A673 (cell line): ENCODE data around the gene LPCAT2. TPM values are rescaled to one million over a fixed set of nuclear protein-coding genes. Genes with fewer than 3 reads are reported as not detected.

Experiments
- BruUV-seq: library from RNA; stranded (reverse); fragments of 400-500 nt; replicated peaks from 2 replicates; lab custom pipeline; 2021; lab: Mats Ljungman, UMichigan
- CTCF ChIA-PET: fragments of 300-600 bp; sonication (Branson Sonifier 250); formaldehyde crosslinking; loops from one replicate; lab custom pipeline; 2022; ENCODE audit warnings: antibody characterized with exemption; lab: Charles Lee
- POLR2A ChIA-PET: fragments of 300-600 bp; sonication (Branson Sonifier 250); formaldehyde crosslinking; loops from one replicate; lab custom pipeline; 2022; ENCODE audit warnings: antibody characterized with exemption; ENCODE audit not compliant: low non-redundant PET; lab: Charles Lee
- DNase-seq: peaks from one replicate; pipeline ENCODE4 v3.0.0-alpha.2; 2015; ENCODE audit warnings: low spot score
- H3K27ac ChIP-seq: fragments of 200-600 bp; sonication (generic); 2 replicates; pipeline ENCODE4 v1.5.1; 2016; ENCODE audit warnings: mixed run types, low read depth, mild to moderate bottlenecking, mixed read lengths, antibody characterized with exemption, low read length; ENCODE audit not compliant: poor library complexity, severe bottlenecking
- H3K27me3 ChIP-seq: fragments of 200-600 bp; sonication (generic); replicated peaks from 2 replicates; pipeline ENCODE4 v1.6.1; 2017; ENCODE audit warnings: mixed run types, low read depth, mild to moderate bottlenecking, mixed read lengths, antibody characterized with exemption, low read length; ENCODE audit not compliant: insufficient read depth, poor library complexity
- H3K36me3 ChIP-seq: fragments of 200-600 bp; sonication (generic); 2 replicates; pipeline ENCODE4 v1.6.1; 2016; ENCODE audit warnings: mixed run types, mild to moderate bottlenecking, mixed read lengths, antibody characterized with exemption, low read length; ENCODE audit not compliant: insufficient read depth, poor library complexity, severe bottlenecking
- H3K4me1 ChIP-seq: fragments of 200-600 bp; sonication (generic); 2 replicates; pipeline ENCODE4 v1.6.1; 2017; ENCODE audit warnings: mixed run types, mild to moderate bottlenecking, mixed read lengths, antibody characterized with exemption, low read length; ENCODE audit not compliant: insufficient read depth, poor library complexity, severe bottlenecking
- H3K4me3 ChIP-seq: fragments of 200-600 bp; sonication (generic); 2 replicates; pipeline ENCODE4 v1.5.1; 2016; ENCODE audit warnings: low read depth, mixed run types, mild to moderate bottlenecking, mixed read lengths, low read length; ENCODE audit not compliant: poor library complexity, severe bottlenecking
- H3K9me3 ChIP-seq: fragments of 200-600 bp; sonication (generic); 2 replicates; pipeline ENCODE4 v1.6.1; 2016; ENCODE audit warnings: mixed run types, low read depth, mild to moderate bottlenecking, mixed read lengths, antibody characterized with exemption, low read length; ENCODE audit not compliant: poor library complexity, severe bottlenecking
- EZH2 ChIP-seq: fragments of 200-600 bp; sonication (generic); IDR thresholded peaks from 2 replicates; pipeline ENCODE4 v1.6.1; 2017; ENCODE audit warnings: borderline replicate concordance, low read depth, mild to moderate bottlenecking, mixed read lengths, antibody characterized with exemption, low read length; ENCODE audit not compliant: poor library complexity, severe bottlenecking
- intact Hi-C: fragments of 100-400 bp; cut with micrococcal nuclease; formaldehyde crosslinking; loops from one replicate; pipeline ENCODE4 v1.10.0; 2022; ENCODE audit not compliant: unreplicated experiment
- total RNA-seq: library from RNA; stranded (reverse); gene quantifications from 2 replicates; pipeline ENCODE4 v1.2.3, GENCODE V29; 2021
- TF ChIP-seq, protein P1 (sequence below): fragments of 300-800, 200-600 bp; sonication (generic); conservative IDR thresholded peaks from 2 replicates; pipeline ENCODE4 v1.5.1; 2017; ENCODE audit warnings: low read depth, mild to moderate bottlenecking, antibody characterized with exemption, low read length, moderate library complexity, mixed read lengths

Gene LPCAT2
- total RNA-seq, 1 experiment from 2014 or later = 8.2 TPM

DNA sequence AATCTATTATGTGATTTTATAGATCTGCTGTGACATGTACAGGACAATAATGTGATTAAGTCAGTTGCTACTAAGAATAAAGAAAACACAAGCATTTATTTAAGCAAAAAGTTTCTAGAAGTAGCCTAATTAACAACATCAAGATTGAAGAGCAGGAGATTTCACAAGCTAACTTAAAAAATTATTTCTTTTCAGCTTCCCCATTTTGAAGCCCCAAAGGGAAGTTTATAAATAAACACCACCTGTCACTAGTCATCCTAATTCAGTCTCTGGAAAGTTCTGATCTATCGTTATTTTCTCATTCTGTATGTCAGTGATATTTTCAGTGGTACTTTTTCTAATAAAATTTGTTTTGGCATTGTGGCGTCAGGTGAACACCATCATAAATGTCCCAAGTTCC lies 65.9 kb downstream of the LPCAT2 start:
- no TSS peak for BruUV-seq
- H3K27me3 ChIP-seq = no peaks in the 10 kb centered on the region
- no peak overlapping the region for H3K4me3 ChIP-seq
- CTCF ChIA-PET = no interaction called here
- no peak overlapping the region for H3K27ac ChIP-seq
- H3K9me3 ChIP-seq = no peaks in the 10 kb centered on the region
- no peaks in the 10 kb centered on the region for H3K36me3 ChIP-seq
- intact Hi-C loops = no loop called here
- H3K4me1 ChIP-seq = no peaks in the 10 kb centered on the region
- POLR2A ChIA-PET = no interaction called here
- TF ChIP-seq, protein P1, sequence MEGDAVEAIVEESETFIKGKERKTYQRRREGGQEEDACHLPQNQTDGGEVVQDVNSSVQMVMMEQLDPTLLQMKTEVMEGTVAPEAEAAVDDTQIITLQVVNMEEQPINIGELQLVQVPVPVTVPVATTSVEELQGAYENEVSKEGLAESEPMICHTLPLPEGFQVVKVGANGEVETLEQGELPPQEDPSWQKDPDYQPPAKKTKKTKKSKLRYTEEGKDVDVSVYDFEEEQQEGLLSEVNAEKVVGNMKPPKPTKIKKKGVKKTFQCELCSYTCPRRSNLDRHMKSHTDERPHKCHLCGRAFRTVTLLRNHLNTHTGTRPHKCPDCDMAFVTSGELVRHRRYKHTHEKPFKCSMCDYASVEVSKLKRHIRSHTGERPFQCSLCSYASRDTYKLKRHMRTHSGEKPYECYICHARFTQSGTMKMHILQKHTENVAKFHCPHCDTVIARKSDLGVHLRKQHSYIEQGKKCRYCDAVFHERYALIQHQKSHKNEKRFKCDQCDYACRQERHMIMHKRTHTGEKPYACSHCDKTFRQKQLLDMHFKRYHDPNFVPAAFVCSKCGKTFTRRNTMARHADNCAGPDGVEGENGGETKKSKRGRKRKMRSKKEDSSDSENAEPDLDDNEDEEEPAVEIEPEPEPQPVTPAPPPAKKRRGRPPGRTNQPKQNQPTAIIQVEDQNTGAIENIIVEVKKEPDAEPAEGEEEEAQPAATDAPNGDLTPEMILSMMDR = no peak
- no peak for TF ChIP-seq EZH2
- no peak for DNase-seq

DNA sequence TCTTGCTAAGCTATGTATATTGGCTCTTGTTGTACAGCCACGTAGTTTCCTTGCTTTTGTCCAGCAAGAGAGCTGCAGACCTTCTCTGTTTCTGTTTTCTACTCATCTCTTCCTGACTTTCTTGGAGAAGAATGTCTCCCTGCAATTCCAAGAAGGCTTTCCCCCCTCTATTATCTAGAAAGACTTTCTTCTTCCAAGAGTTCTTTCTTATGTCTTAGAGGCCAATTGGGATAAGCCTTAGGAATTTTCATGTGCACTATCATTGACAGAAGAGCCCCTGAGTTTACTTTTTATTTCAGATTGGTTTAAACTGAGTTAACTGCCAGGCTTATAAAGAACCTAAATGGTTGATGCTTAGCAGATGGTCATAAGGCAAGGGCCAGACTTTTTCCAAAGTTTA lies 66.6 kb downstream of the LPCAT2 start:
- H3K4me3 ChIP-seq = no peak overlapping the region
- no TSS peak for BruUV-seq
- H3K36me3 ChIP-seq = no peaks in the 10 kb centered on the region
- no peak for DNase-seq
- CTCF ChIA-PET = no interaction called here
- no peaks in the 10 kb centered on the region for H3K27me3 ChIP-seq
- no peak overlapping the region for H3K27ac ChIP-seq
- H3K9me3 ChIP-seq = no peaks in the 10 kb centered on the region
- POLR2A ChIA-PET = no interaction called here
- intact Hi-C loops = no loop called here
- no peaks in the 10 kb centered on the region for H3K4me1 ChIP-seq
- TF ChIP-seq, protein P1 = no peak
- TF ChIP-seq EZH2 = no peak

DNA sequence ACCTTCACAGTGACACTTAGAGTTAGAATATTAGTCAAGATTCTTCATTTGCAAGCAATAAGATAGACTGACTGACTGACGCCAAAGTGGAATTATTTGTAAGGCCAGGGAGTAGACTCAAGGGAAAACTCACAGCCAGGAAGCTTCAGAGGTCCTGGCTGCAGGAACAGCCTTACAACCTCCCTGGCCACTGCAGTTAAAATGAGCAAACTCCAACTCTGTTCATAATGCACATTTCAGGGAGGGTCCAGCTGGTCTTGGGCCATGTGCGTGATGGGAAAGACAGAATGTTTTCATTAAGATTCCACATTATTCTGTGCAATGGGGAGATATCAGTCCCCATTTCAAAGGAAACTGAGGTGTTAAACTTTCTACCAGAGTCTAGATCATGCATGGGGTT lies 67.5 kb downstream of the LPCAT2 start:
- BruUV-seq = no TSS peak
- Histone ChIP-seq H3K27ac (no peak overlapping the region), H3K27me3 (no peaks in the 10 kb centered on the region), H3K36me3 (no peaks in the 10 kb centered on the region), H3K4me1 (no peaks in the 10 kb centered on the region), H3K4me3 (no peak overlapping the region), H3K9me3 (no peaks in the 10 kb centered on the region)
- ChIA-PET CTCF (no interaction called here), POLR2A (no interaction called here)
- intact Hi-C loops = no loop called here
- no peak for TF ChIP-seq EZH2
- TF ChIP-seq, protein P1 = no peak
- no peak for DNase-seq
